Astrocyte of the spinal cord (primary cell): ENCODE measurements around the gene ZNF710.

Source experiments
- DNase-seq: peaks from one replicate; pipeline ENCODE4 v3.0.0; 2011; ENCODE audit warnings: low read depth, low spot score
- H3K4me3 ChIP-seq: 2 replicates; pipeline ENCODE4 v1.5.1; 2011; ENCODE audit warnings: low read depth, mild to moderate bottlenecking, low read length, moderate library complexity
- in situ Hi-C: cut with HindIII; loops from 2 replicates; pipeline ENCODE4 v1.10.0; 2017; ENCODE audit warnings: low sequenced_read_pairs
- TF ChIP-seq, protein P1 (sequence below): IDR thresholded peaks from 2 replicates; pipeline ENCODE4 v1.5.1; 2012; ENCODE audit warnings: low read depth, mild to moderate bottlenecking, low read length, inconsistent platforms

ZNF710 gene

DNA sequence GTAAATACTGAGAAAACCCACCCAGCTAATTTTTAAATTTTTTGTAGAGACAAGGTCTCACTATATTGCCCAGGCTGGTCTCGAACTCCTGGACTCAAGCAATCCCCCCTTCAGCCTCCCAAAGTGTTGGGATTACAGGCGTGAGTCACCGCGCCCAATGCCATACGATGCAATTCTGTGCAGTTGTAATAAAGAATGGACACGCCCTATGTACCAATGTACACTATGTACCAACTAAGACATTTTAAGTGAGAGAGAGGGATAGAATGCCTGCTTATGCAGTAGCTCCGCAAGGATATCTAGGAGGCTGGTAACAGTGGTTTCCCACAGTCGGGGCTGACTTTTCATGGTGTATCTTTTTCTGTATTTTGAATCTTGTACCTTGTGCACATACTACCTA, 14.6 kb downstream of the ZNF710 start:
- TF ChIP-seq, protein P1, sequence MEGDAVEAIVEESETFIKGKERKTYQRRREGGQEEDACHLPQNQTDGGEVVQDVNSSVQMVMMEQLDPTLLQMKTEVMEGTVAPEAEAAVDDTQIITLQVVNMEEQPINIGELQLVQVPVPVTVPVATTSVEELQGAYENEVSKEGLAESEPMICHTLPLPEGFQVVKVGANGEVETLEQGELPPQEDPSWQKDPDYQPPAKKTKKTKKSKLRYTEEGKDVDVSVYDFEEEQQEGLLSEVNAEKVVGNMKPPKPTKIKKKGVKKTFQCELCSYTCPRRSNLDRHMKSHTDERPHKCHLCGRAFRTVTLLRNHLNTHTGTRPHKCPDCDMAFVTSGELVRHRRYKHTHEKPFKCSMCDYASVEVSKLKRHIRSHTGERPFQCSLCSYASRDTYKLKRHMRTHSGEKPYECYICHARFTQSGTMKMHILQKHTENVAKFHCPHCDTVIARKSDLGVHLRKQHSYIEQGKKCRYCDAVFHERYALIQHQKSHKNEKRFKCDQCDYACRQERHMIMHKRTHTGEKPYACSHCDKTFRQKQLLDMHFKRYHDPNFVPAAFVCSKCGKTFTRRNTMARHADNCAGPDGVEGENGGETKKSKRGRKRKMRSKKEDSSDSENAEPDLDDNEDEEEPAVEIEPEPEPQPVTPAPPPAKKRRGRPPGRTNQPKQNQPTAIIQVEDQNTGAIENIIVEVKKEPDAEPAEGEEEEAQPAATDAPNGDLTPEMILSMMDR: no peak
- DNase-seq: no peak
- in situ Hi-C loops: no loop called here
- no peak overlapping the region for H3K4me3 ChIP-seq

DNA sequence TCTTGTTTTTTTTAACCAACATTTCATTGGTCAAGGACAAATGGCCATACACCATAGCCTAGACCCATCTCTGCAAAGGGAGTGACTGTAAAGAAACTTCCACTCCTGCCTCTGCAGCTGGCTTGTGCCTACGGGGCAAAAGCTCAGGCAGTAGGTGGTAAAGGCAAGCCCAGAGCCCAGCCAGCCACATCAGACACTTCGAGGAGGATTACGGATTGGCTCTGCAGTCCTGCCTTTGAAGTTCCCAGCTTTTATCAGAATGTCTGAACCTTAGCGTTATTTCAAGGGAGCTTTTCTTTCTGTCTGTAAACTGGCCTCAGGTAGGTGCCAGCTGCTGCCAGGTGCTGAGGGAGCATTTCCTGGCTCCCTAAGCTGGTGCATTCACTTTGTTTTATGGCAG, 15.6 kb downstream of the ZNF710 start:
- in situ Hi-C loops: no loop called here
- DNase-seq: no peak
- TF ChIP-seq, protein P1: no peak
- no peak overlapping the region for H3K4me3 ChIP-seq

DNA sequence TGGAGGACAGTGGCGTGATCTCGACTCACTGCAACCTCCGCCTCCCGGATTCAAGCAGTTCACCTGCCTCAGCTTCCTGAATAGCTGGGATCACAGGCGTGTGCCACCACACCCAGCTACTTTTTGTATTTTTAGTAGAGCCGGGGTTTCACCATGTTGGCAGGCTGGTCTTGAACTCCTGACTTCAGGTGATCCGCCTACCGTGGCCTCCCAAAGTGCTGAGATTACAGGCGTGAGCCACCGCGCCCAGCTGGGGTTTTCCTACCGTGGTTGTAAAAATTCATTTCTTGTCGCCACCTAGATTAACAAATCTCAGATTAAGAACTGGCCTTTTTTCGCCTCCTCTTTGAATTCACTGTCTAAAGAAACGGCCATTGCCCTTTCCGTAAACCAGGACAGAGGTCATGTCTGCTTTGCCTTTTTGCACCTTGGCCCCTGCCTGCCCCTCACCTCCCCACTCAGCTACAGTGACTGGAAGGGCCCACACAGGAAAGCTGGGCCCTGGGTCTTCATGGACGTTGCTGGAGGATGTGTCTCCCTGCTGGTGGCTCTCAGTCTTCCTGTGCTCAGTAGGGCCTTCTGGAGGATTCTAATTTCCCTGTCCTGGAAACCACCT, 17.2 kb downstream of the ZNF710 start:
- no peak for DNase-seq
- TF ChIP-seq, protein P1: no peak
- in situ Hi-C loops: no loop called here
- no peak overlapping the region for H3K4me3 ChIP-seq

DNA sequence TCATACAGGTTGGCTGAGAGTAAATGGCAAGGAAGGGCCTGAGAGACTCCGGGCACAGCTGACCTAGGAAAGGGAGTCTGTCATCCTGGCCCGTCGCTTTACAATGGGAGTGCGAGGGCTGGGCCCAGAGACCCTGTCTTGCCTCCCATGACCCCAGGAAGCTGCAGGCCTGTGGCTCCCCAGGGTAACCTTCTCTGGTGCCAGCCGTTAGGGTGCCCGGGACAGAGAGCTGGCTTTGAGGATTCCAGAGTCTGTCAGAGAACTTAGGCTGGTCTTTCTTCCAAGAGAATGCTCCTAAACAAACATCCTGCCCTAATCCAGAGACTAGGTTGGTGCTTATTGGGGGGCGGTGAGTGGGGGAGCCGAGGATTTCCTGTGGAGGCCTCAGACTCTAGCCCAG, 18.5 kb downstream of the ZNF710 start:
- DNase-seq: no peak
- TF ChIP-seq, protein P1: no peak
- no peak overlapping the region for H3K4me3 ChIP-seq
- in situ Hi-C loops: no loop called here

DNA sequence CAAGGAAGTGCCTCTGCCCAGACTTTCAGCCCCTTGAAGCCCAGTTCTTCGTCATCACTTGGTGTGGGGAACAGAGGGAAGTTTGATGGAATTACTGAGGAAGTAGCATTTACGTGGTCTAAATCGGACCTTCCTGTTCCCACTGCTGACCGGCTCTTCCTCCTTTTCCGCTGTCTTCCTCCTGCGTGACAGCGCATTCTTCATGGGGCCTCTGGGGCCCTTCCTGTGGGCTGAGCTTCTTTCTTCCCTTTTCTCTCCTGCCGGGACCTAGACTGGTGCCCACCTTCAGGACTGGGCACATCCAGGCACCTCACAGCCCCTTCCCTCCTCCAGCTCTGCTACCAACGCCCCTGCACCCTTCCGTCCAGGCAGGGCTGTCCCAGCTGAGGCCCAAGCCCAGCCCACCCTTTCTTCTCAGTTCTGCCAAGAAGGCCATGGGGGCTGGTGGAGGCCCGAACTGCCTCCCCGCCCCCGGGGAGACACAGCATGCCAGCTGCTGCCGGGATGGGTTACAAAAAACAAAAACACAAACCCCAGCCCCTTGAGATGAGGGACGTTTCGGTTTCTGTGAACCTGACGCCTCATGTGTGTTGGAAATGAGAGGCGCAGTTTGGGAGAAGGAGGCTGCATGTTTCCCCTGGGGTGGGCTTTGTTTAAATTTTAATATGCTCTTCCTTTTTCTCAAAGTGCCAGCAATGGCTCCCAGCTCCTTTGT, 19.1 kb downstream of the ZNF710 start:
- no peak for DNase-seq
- H3K4me3 ChIP-seq: no peak overlapping the region
- in situ Hi-C loops: no loop called here
- TF ChIP-seq, protein P1: no peak

DNA sequence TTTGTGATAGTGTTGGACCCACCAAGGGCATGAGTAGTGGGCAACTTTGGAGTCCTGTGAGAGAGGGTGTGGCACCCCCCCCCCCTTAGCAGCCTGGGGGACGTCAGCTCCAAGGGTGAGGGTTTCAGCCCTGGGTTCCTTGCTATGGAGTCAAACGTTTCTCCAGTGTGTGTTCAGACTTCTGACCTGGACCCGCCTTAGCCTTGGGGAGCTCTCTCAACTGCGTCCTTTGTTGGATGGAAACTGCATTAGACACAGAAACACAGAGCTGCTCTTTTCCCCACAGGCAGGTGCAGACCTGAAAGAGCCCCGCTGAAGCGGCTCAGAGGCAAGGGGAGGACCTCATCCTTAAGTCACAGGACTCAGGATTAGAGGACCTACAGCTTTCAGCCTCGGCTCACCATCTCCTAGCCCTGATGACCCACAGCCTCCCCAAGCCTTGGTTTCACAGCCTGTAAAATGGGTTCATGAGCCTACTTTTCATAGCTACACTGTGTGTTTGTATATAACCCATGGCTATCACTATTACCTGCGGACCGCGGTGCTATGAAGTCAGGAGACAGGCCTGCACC, 19.9 kb downstream of the ZNF710 start:
- H3K4me3 ChIP-seq: no peak overlapping the region
- in situ Hi-C loops: no loop called here
- no peak for DNase-seq
- TF ChIP-seq, protein P1: no peak
